ENCODE results near the gene NFKBIL1.

- no peak for TF ChIP-seq CTCF (IDR thresholded peaks at IDR 0.05; ENCODE audit: low read depth, low read length)
- TF ChIP-seq POLR2A (IDR thresholded peaks at IDR 0.05; ENCODE audit: extremely low read depth, insufficient read length), result peak; percentile 35
- no peak for TF ChIP-seq MYC (IDR thresholded peaks at IDR 0.05; ENCODE audit: low read depth, low read length)
- TF ChIP-seq MAX (IDR thresholded peaks at IDR 0.05; ENCODE audit: low read depth, low read length), result no peak
Measured at GRCh38 chr6:31578184-31579118, 31.0 kb downstream of the NFKBIL1 start.

All from NB4 (cell line).